ENCODE results near the gene UBAP2L. TPM values are rescaled to one million over a fixed set of nuclear protein-coding genes. Genes with fewer than 3 reads are reported as not detected.
"Not testable (repeated sequence)": the region's sequence is repeated elsewhere in the genome, so short reads cannot be mapped to it uniquely, and the experiment has no call there.

UBAP2L gene
- total and polyA plus RNA-seq, 2 donors (not counting 1 experiment from before 2014, with no cell fraction given) = 147 to 218 TPM

GRCh38 chr1:154309136-154309535 lies 88.4 kb downstream of the UBAP2L start:
- H3K4me3 Mint-ChIP-seq; CTCF ChIA-PET; POLR2A ChIA-PET; ATAC-seq (ENCODE audit: low read depth); H3K79me2 ChIP-seq (ENCODE audit: control insufficient read depth, insufficient read depth, low read length); H3K9me3 ChIP-seq (ENCODE audit: control extremely low read depth in 1 of 3, control insufficient read depth in 2 of 3, insufficient read depth in 1 of 3, low read length in 2 of 3); DNase-seq; H4K20me1 ChIP-seq (ENCODE audit: control insufficient read depth, insufficient read depth, low read length, poor library complexity, severe bottlenecking); H2AFZ ChIP-seq (ENCODE audit: insufficient read depth, low read depth, low read length, poor library complexity, severe bottlenecking); H3K27me3 ChIP-seq (replicated peaks in 1 of 4; ENCODE audit: control extremely low read depth in 1 of 4, control insufficient read depth in 3 of 4, insufficient read depth in 4 of 4, low read length in 3 of 4); H3K27ac ChIP-seq (ENCODE audit: low read length in 2 of 2); H3K9me3 Mint-ChIP-seq (ENCODE audit: insufficient read depth); H3K36me3 ChIP-seq (replicated peaks in 1 of 2; ENCODE audit: control extremely low read depth in 1 of 2, control insufficient read depth in 1 of 2, extremely low read depth in 1 of 2, insufficient read depth in 2 of 2, low read length in 1 of 2); H3K27me3 Mint-ChIP-seq; H3K4me3 ChIP-seq (ENCODE audit: control extremely low read depth in 1 of 5, extremely low read depth in 1 of 5, insufficient read depth in 1 of 5, low read depth in 2 of 5, low read length in 4 of 5); H3K4me2 ChIP-seq (replicated peaks; ENCODE audit: low read depth, low read length, poor library complexity, severe bottlenecking); H3K9ac ChIP-seq (ENCODE audit: low read length); H3K27ac Mint-ChIP-seq; H3K4me1 Mint-ChIP-seq; intact Hi-C loops (cut with micrococcal nuclease); H3K4me1 ChIP-seq (ENCODE audit: control insufficient read depth in 2 of 2, insufficient read depth in 2 of 2, low read length in 2 of 2): not testable (repeated sequence)
- WGBS (ENCODE audit: insufficient coverage) = 80% methylated on average over 5 of the region's 7 CpGs

- H3K27me3 ChIP-seq (replicated peaks in 1 of 4; ENCODE audit: control extremely low read depth in 1 of 4, control insufficient read depth in 3 of 4, insufficient read depth in 4 of 4, low read length in 3 of 4); H3K4me3 ChIP-seq (ENCODE audit: control extremely low read depth in 1 of 5, extremely low read depth in 1 of 5, insufficient read depth in 1 of 5, low read depth in 2 of 5, low read length in 4 of 5); POLR2A ChIA-PET; H3K27ac ChIP-seq (ENCODE audit: low read length in 2 of 2); H3K36me3 ChIP-seq (replicated peaks in 1 of 2; ENCODE audit: control extremely low read depth in 1 of 2, control insufficient read depth in 1 of 2, extremely low read depth in 1 of 2, insufficient read depth in 2 of 2, low read length in 1 of 2); H2AFZ ChIP-seq (ENCODE audit: insufficient read depth, low read depth, low read length, poor library complexity, severe bottlenecking); DNase-seq; H3K79me2 ChIP-seq (ENCODE audit: control insufficient read depth, insufficient read depth, low read length); H4K20me1 ChIP-seq (ENCODE audit: control insufficient read depth, insufficient read depth, low read length, poor library complexity, severe bottlenecking); H3K4me1 ChIP-seq (ENCODE audit: control insufficient read depth in 2 of 2, insufficient read depth in 2 of 2, low read length in 2 of 2); H3K4me3 Mint-ChIP-seq; H3K9ac ChIP-seq (ENCODE audit: low read length); intact Hi-C loops (cut with micrococcal nuclease); ATAC-seq (ENCODE audit: low read depth); H3K27me3 Mint-ChIP-seq; H3K4me2 ChIP-seq (replicated peaks; ENCODE audit: low read depth, low read length, poor library complexity, severe bottlenecking); H3K4me1 Mint-ChIP-seq; H3K9me3 Mint-ChIP-seq (ENCODE audit: insufficient read depth); H3K27ac Mint-ChIP-seq: not testable (repeated sequence)
- CTCF ChIA-PET = interaction anchor here (1.1 kb wide), 1 partner anchor 22 kb away, joined by 4 read pairs; no protein-coding TSS in a partner anchor
- 82% methylated on average over 9 of the region's 13 CpGs for WGBS (ENCODE audit: insufficient coverage)
- H3K9me3 ChIP-seq (ENCODE audit: control extremely low read depth in 1 of 3, control insufficient read depth in 2 of 3, insufficient read depth in 1 of 3, low read length in 2 of 3) = peaks cover 3 to 18% (median 14%) of the 10 kb centered on the region in 3 donors
Observed at GRCh38 chr1:154312229-154313065, 91.7 kb downstream of the UBAP2L start.
